Effector CD4-positive, alpha-beta T cell (primary cell): ENCODE measurements around the gene UNC13C. TPM values are rescaled to one million over a fixed set of nuclear protein-coding genes. Genes with fewer than 3 reads are reported as not detected.
"Not testable (repeated sequence)": the region's sequence is repeated elsewhere in the genome, so short reads cannot be mapped to it uniquely, and the experiment has no call there.

ENCODE experiments used
- DNase-seq: peaks from one replicate; pipeline ENCODE4 v3.0.0-alpha.2; 2020
- total RNA-seq: gene quantifications from one replicate; lab custom pipeline; 2026; lab: John Stamatoyannopoulos, UW

The UNC13C gene
- total RNA-seq = not detected

DNA sequence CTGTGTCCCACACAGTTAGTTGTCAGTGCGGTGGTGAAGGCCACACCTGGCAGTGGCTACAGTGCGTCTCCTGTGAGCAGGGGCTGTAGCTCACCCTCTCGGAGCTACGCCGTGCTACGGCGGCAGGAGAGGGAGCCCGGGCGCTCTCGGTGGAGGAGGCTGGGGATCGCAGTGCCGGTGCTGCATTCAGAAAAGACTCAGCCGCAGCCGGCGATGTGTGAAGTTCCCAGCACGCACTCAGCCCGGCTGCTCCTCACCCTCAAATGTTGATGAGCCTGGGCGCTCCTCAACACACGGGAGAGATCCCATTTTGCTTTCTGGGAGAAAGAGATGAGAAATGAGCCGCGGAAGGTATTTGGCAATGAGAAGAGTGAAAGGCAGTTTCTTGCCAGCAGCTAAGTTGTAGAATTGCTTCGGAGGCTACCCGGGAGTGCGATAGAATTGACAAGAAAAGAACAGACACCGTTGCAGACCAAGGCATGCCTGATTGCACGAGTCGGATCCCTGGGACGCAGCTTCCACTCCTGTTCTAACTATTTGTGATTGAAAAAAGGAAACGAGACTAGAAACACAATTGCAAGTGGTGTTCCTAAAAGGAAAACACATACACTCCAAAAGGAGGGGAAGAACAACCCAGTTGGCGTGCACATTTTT, at the start of gene UNC13C:
TSS of gene UNC13C (plus strand) at position 189 of the 654 bp plus-strand sequence. CDS start 34,463 bp downstream, outside the sequence.
- no peak for DNase-seq

DNA sequence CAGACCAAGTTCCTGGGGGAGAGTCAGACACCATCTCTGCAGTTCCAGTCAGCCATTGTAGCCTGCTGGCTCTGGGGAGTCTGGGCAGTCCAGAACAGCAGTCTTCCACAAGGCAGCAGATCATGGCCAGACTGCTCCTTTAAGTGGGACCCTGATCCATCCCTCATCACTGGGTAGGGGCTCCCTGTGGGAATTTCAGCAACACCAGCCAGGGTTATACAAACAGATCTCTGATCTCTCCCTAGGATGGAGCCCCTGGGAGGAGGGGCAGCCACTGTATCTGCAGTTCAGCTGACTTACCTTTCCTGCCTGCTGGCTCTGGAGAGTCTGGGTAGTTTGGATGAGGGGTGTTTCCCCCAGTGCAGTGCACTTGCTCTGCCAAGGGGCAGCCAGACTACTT, 42.1 kb upstream of the UNC13C start:
- no peak for DNase-seq

- not testable (repeated sequence) for DNase-seq
Observed at GRCh38 chr15:53937632-53938031, 40.6 kb upstream of the UNC13C start.

- no peak for DNase-seq
Observed at GRCh38 chr15:53950572-53950971, 27.7 kb upstream of the UNC13C start.

GRCh38 chr15:53955396-53955795, 22.8 kb upstream of the UNC13C start:
- DNase-seq = no peak

GRCh38 chr15:53962646-53963561, 15.3 kb upstream of the UNC13C start:
- no peak for DNase-seq

GRCh38 chr15:53963801-53964200, 14.4 kb upstream of the UNC13C start:
- no peak for DNase-seq

GRCh38 chr15:53974121-53974520, 4.1 kb upstream of the UNC13C start:
- DNase-seq = no peak

DNA sequence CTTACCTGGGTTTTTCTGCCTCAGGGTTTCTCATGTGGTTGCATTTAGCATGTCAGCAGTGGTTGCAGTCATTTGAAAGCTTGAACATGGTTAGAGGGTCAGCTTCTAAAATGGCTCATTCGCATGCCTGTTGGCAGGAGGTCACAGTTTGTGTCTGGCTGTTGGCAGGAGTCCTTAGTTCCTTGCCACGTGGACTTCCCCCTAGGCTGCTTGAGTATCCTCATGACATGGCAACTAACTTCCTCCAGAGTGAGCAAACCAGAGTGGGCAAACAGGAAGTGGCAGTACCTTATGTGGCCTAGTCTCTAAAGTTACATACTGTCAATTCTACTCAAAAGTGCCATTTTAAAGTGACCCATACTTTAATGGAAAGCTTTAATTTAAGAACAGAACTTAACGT, 3.4 kb upstream of the UNC13C start:
- no peak for DNase-seq

GRCh38 chr15:53976844-53977392, 1.3 kb upstream of the UNC13C start:
- DNase-seq = no peak

GRCh38 chr15:53979051-53979788, 979 bp downstream of the UNC13C start:
- no peak for DNase-seq

DNA sequence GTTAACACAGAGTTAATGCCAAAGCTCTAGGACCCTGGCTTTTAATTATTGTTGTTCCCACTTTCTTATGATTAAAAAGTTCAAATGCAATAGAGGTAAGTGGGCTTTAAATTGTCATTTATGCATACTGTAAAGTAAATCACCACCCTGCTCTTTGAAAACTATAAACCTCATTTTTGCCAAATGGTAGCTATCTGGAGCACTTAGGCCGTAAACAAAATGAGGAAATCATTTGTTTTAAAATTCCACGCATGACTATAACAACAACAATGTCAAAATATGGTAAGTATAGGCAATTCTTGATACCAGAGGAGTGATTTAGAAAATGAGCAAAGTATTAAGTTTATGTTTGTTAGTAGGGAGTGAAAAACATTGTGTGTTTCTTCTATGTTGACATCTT, 1.8 kb downstream of the UNC13C start:
- no peak for DNase-seq

DNA sequence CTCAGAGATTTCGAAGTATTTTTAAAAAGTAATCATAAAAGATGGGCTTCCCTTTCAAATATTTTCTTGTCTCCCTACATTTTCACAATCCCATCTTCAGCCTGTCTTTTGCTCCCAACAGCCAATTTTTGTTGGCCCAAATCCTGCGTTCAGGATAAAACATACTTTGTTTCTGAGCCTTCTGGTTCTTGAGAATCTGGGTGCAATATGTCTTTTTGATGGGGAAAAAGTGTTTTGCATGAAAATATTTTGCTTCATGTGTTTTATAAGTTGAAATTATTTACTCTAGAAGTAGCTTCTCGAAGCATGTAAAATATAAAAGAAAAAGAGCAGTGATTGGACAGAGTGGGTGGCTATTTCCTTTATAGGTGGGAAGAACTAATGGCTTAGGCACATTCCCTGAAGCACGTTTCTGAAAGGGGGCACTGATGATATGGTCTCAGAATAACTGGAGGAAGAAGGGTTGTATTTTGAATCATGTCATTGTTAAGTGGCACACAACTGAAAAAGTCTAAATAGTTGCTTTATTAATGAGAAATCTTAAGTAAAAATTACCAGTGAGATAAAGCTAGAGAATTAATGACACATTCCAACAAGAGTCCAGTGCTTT, 3.9 kb downstream of the UNC13C start:
- no peak for DNase-seq

DNA sequence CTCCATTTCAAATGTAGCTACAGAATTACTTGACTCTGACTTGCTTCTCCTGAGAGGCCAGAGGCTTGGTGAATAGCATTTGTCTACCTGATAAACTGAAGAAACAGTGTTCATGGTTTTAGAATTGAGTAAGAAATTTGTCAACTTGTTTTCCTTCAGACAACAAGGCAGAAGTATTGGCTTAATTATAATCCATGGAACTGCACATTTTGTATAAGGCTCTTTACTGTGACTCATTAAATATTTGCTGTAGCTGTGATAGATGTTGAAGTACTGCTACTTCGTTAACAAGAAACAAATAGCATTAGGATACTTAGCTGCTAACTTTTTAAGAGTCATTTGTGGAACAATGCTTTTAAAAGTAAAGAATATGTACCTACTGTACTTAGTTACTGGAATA, 4.6 kb downstream of the UNC13C start:
- no peak for DNase-seq

DNA sequence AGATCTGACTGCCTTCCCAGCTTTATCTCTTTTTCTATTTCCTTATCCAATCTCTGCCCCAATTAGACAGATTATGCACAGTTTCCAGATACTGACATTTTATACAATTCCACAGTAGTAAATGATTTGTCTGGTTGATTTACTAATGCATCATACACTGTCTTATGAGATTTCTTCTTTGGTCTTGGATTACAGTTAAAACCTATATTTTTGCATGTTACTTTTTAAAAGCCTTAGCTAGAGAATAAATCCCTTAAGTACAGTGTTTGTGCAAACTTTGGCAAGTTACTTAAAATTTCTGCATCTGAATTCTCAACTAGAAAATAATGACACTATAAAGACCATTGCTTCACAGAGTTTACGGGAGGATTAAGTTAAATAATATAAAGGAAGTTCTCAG, 6.0 kb downstream of the UNC13C start:
- no peak for DNase-seq

GRCh38 chr15:53985562-53985961, 7.3 kb downstream of the UNC13C start:
- DNase-seq = no peak

GRCh38 chr15:53987480-53987879, 9.2 kb downstream of the UNC13C start:
- no peak for DNase-seq

DNA sequence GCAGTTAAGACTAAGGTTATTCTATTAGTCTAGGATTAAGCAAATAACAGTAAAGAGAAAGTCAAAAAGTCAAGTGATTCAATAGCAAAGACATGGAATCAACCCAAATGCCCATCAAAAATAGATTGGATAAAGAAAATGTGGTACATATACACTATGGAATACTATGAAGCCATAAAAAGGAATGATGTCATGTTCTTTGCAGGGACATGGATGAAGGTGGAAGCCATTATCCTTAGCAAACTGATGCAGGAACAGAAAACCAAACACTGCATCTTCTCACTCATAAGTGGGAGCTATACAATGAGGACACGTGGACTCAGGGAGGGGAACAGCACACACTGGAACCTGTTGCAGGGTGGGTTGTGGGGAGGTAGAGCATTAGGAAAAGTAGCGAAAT, 29.0 kb downstream of the UNC13C start:
- no peak for DNase-seq

DNA sequence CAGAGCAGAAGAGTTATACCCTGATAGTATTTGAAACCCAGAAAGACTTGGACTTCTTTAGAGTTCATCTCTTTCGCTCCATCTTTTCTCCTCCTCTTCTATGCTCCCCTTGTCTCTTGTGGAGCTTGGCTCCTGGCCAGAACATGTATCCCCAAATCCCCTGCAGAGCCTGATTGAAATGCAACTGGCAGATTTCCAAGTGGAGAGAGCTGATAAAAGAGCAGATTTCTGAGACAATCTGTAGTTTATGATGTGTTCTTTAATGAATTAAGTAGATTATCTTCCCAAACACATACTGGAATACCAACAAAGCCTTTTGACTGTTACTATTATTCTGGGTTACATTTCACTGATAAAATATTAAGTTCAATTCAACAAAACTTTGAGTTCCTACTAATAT, 33.4 kb downstream of the UNC13C start:
- DNase-seq = no peak

GRCh38 chr15:54014067-54014655, 35.9 kb downstream of the UNC13C start:
- DNase-seq = no peak

DNA sequence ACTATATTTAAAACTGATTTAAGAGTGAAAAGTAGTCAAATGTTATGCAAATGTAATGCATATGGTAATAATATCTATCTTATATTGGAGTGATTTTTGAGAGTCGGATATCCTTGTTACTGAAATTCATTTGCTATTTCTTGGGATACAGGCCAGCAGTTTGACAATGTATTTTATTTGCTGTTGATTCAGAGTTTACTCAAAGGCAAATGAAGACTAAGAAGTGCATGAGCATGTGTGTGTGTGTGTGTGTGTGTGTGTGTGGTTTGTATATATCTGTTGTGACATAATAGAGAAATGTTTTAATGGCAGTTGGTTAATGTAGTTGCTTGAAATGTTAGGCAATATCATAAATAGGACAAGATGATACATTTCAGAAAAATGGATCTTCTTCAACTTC, 39.0 kb downstream of the UNC13C start:
- DNase-seq = no peak

DNA sequence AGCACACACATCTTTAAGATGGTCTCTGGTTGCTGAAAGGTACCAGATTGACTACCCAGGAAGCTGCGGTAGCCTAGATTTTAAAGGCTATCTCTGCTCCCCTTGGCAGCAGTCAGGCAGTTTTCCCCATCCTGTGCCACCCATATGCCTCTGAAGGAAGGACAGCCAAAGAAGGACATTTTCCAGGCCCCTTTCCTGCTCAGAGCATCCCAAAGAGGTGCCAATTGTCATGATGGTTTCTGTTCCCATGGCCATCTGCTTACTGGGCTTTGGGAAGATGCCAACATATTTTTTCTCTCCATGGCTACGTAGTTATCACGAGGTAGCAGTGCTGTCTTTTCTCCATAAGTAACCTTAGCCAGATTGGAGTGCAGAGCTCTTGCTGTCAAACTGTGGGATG, 39.7 kb downstream of the UNC13C start:
- DNase-seq = no peak
